HG02840 (cell line): Measurements from ENCODE around the gene XKR8.
"Not testable (repeated sequence)": the region's sequence is repeated elsewhere in the genome, so short reads cannot be mapped to it uniquely, and the experiment has no call there.

Source experiments
- ATAC-seq: cut with Tn5 transposase; IDR thresholded peaks from one replicate; pipeline ENCODE4 v1.9.1; 2021; ENCODE audit warnings: mild to moderate bottlenecking, moderate library complexity, moderate number of reproducible peaks; ENCODE audit not compliant: unreplicated experiment, low FRiP score

XKR8 gene

DNA sequence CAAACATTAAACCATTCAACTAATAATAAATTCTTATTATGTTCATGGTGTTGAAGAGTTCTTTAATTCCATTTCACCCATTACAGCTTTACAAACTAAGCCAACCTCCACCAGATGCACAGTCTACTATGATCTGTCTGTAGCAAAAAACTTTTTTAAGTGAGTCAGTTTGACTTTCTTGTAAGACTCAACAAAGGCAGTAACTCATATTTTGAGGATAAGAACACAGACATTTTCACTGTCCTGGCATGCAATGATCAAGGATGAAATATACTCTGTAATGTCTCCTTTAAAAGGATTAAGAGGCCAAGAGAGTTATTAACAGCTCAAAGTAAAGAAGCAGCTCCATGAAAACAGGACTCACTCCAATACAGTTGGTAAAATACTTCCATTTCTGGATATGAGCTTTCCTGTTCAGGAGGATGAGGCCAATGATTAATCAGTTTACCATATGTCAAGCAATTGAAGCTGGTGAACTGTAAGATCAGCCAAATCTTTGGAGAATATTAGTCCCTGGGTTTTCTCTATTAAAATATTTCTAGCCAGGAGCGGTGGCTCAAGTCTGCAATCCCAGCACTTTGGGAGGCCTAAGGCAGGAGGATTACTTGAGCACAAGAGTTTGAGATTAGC, 20.6 kb downstream of the XKR8 start:
- no peak for ATAC-seq

DNA sequence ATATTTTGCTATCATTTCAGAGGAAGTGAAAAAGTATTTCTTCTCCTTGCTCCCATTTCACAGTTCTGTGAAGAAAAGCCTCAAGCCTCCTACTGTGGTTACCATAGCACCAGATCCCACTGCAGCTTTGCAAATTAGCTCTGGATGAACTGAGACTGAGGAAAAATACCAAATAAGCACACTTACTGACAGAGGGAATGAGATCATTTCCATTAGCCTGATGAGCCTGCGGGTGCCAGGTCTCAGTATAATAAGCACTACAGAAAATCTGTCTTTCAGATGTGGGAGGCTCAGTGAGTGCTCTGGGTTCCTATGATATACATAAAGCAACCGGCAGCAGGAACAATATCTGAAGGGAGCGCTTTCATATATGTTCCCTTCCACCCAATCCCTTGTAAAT, 21.4 kb downstream of the XKR8 start:
- no peak for ATAC-seq

DNA sequence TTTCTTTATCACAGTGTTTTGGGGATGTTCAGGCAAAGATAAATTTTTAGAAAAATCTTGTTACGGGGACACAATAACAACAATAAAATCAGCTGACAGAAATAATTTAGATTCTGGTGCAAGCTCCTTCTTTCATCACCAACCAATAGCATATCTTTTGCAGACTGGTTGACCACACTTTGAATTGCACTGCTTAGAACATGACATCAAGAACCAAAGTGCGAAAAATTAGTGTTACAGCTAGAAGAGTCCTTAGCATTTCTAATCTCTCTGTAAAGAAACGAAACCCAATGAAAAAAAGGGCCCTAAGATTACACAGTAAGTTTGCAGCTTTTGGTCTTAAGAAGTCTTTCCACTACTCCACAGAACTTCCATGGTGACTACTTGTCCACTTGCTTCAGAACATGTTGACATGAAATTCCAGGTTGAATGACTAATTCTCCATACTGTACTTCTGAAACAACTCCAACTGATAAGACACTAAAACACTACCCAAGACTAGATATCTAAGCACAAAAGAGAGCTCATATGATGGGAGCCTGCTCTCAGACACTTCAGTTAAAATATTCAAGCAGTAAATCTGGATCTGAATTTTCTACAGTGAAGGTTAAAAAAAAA, 31.3 kb downstream of the XKR8 start:
- ATAC-seq, result no peak

DNA sequence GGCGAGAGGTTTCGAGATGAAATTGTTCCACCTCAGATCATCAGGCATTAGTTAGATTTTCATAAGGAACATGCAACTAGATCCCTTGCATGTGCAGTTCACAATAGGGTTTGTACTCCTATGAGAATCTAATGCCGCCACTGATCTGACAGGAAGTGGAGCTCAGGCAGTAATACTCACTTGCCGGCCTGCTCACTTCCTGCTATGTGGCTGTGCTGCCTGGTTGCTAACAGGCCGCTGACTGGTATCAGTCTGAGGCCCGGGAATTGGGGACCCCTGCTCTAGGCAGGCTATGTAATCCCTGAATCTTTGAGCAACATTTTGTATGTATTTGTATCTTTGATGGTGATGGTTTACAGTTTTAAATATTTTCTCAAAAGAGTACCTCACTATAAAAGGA, 32.5 kb downstream of the XKR8 start:
- ATAC-seq, result no peak

DNA sequence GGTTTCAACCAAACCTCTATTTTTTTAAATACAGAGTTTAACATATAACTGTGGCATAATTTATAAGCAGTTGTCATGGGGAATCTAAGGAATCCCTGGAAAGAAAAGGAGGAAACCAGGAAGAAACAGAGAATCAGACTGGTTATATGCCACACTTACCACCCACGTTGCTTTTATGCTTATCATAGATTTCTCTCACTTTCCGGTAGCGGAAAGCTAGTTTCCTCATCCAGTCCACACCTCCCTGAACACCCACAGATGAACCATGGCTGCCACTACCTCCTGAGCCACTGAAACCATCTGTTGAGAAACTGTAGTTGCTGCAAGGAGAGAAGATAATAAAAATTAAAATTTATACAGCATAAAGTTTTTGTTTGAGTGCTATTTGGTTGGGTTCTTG, 33.5 kb downstream of the XKR8 start:
- no peak for ATAC-seq

DNA sequence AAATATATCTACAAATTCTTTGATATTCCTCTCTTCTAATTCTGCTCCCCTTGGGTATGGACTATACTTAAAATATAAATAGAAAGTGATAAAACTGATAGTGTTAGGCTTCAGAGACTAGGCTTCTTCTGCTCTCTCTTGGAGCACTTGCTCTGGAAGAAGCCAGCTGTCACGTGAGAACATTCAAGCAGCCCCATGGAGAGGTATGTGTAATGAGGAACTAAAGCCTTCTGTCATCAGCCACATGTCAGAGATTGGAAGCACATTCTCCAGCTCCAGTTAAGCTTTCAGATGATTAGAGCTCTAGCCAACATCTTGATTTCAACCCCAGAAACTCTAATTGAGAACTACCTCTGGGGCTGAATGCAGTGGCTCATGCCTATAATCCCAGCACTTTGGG, 34.3 kb downstream of the XKR8 start:
- no peak for ATAC-seq

DNA sequence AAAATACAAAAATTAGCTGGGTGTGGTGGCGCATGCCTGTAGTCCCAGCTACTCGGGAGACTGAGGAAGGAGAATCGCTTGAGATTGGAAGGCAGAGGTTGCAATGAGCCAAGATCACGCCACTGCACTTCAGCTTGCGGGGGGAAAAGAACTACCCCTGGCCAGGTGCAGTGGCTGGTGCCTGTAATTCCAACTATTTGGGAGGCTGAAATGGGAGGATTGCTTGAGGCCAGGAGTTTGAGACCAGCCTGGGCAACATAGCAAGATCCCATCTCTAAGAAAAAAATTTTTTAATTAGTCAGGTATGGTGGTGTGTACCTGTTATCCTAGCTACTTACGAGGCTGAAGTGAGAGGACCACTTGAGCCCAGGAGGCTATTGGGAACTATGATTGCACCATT, 34.8 kb downstream of the XKR8 start:
- ATAC-seq, result not testable (repeated sequence)

DNA sequence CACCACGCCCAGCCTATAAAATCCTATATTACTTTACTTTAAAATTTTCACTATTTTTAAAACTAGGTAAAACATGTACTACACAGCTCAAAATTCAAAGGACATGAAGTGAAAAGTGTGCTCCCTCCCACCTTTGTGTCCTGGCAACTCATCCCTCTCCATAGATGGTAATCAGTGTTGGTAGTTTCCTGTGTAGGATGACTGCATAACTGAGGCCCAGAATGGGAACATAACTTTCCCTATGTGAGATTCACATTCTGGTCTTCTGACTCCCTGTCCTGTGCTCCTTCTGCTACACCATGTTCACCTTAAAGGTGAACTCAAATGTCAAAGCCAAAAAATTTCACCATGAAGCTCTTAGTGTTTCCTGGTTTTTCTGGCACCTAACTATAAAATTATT, 39.3 kb downstream of the XKR8 start:
- ATAC-seq, result no peak

DNA sequence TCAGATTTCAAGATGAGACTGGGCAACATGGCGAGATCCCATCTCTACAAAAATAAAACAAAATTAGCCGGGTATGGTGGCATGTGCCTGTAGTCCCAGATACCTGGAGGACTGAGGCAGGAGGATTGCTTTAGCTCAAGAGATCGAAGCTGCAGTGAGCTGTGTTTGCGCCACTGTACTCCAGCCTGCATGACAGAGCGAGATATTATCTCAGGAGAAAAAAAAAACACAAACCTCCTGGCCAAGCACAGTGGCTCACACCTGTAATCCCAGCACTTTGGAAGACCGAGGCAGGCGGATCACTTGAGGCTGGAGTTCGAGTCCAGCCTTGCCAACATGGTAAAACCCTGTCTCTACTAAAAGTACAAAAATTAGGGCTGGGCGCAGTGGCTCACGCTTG, 42.8 kb downstream of the XKR8 start:
- no peak for ATAC-seq

DNA sequence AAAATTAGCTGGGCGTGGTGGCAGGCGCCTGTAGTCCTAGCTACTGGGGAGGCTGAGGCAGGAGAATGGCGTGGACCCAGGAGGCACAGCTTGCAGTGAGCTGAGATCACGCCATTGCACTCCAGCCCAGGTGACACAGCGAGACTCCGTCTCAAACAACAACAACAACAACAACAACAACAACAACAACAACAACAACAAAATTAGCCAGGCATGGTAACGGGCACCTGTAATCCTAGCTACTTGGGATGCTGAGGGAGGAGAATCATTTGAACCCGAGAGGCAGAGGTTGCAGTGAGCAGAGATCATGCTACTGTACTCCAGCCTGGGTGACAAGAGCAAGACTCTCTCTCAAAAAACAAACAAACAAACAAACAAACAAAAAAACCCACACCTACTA, 43.3 kb downstream of the XKR8 start:
- not testable (repeated sequence) for ATAC-seq

DNA sequence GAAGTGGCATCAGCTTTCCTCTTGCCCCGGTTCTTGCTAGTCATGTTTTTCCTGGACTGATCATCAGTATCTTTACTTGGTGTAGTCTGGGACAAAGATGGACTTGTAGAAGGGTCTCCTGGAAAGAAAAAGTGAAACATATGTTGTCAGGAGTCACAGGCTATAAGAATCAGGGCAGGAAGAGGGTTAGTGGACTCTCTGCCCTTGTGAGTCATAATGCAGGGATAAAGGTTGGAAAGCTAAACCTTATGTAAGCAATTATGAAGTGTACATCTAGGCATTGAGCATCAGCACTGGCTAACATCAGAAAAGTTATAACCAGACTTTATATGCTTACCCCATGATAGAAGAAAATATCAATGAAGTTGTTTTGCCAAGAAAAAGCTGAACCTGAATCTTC, 51.2 kb downstream of the XKR8 start:
- ATAC-seq, result no peak
